Stomach (tissue), 4 donors: ENCODE data around the gene KRTAP17-1.

Experiments used
- CTCF ChIP-seq, 7 experiments: fragments of 450-650 bp in 4 of 7; fragments of 200-600 bp in 3 of 7; sonication (generic) in 3 of 7; IDR thresholded peaks; one replicate each; pipeline ENCODE4 v1.5.1; 2016 to 2019; ENCODE audit warnings: antibody characterized with exemption in 7 of 7, control low read depth in 2 of 7, mild to moderate bottlenecking in 1 of 7
- POLR2A ChIP-seq, 4 donors: fragments of 450-650 bp; IDR thresholded peaks; one replicate each; pipeline ENCODE4 v1.6.1; 2016; ENCODE audit warnings: antibody characterized with exemption in 4 of 4, control low read depth in 2 of 4, mild to moderate bottlenecking in 1 of 4, moderate library complexity in 1 of 4

GRCh38 chr17:41345992-41346391 lies 30.5 kb upstream of the KRTAP17-1 start:
- TF ChIP-seq CTCF (IDR thresholded peaks at IDR 0.05) (no peak), POLR2A (IDR thresholded peaks at IDR 0.05) (no peak)
